Stimulated activated CD4-positive, alpha-beta T cell treated with anti-CD3 and anti-CD28 coated beads, Interleukin-2, amount 100 ng/mL, for 4 hours (primary cell): ENCODE measurements around the gene KIF17.

Experiments used
- DNase-seq: peaks from one replicate; pipeline ENCODE4 v3.0.0-alpha.2; 2020; ENCODE audit warnings: low read depth

Gene KIF17

DNA sequence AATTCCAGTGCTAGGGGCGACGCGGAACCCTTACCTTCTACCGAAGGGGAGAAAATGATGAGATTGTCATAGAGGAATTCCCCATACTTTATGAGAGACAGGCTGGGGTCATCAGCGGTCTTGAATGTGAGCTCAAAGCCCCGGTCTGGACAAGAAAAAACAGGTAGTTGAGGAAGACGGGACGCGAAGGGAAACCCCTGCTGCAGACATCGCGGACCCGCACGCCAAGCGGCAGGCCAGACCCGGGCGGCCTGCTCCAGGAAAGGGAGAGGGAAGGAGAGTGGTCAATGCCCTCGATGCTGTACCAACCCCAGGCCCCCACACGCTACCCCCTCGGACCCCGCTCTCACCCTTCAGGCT, 57.0 kb downstream of the KIF17 start:
- DNase-seq: no peak

- no peak for DNase-seq
Measured at GRCh38 chr1:20660363-20660762, 57.4 kb downstream of the KIF17 start.

DNA sequence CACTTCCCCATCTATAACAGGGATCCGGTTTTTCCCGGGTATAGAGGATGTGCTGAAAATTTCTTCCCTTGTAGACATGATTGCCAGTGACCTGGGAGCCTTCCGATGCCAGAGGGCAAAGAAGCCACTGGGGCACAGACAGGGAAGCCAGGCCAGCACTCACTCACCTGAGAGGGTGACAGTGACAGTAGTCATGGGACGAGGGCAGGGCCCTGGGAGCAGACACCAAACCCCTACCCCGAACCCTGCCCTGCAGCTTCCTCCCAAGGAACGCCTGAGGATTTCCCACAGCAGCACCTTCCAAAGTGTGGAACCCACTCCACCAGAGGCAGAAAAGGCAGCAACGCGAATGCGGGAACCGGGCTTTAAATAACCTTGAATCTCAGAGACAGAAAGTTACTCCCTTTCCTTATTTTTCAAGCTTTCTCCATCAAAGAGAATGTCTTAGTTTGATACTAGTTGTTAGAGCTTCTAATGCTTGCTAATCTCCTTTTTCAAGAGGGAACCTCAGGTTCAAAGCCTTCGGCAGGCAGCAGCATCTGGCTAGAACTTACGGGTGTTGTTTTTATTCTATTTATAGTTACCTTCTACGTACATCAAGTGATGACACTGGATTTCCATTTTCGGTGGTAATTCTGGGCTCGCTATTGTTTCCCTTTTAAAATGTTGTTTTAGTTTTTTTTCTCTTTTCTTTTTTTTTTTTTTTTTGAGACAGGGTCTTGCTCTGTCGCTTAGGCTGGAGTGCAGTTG, 59.5 kb downstream of the KIF17 start:
- DNase-seq: no peak

GRCh38 chr1:20657024-20657423, 60.8 kb downstream of the KIF17 start:
- no peak for DNase-seq

- DNase-seq: no peak
Measured at GRCh38 chr1:20654104-20654690, 63.6 kb downstream of the KIF17 start.

- DNase-seq: no peak
Measured at GRCh38 chr1:20652300-20652699, 65.5 kb downstream of the KIF17 start.

DNA sequence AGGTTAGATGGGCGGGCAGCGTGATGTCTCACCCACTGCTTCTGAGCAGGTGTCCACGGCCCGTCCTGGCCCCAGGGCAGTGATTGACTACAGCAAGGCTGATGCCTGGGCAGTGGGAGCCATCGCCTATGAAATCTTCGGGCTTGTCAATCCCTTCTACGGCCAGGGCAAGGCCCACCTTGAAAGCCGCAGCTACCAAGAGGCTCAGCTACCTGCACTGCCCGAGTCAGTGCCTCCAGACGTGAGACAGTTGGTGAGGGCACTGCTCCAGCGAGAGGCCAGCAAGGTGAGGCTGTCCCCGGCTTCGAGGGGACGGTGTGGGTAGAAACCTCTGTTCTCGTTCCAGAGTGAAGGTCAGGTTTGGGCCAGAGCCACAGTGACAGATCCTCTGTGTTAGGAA, 68.9 kb downstream of the KIF17 start:
- no peak for DNase-seq

GRCh38 chr1:20648438-20648837, 69.4 kb downstream of the KIF17 start:
- no peak for DNase-seq

GRCh38 chr1:20645414-20645813, 72.4 kb downstream of the KIF17 start:
- DNase-seq: no peak

- DNase-seq: no peak
Measured at GRCh38 chr1:20644416-20644815, 73.4 kb downstream of the KIF17 start.

DNA sequence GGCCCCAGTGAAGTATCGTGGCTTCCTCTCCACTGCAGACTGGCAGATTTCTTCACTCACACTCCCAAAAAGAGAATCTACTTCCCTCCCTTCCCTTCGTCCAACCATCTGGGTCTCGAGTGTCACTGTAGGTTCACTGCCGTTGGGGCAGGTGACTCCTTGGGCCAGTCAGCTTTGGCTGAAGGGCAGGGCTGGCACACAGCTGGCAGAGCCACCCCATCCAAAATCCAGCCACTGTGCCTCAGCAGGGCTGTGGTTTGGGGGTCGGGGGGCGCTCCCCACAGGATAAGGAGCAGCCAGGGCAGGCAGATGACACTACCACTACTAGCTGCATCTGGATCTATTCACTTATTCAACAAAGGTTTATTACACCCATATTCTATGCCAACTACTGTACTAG, 74.7 kb downstream of the KIF17 start:
- no peak for DNase-seq

DNA sequence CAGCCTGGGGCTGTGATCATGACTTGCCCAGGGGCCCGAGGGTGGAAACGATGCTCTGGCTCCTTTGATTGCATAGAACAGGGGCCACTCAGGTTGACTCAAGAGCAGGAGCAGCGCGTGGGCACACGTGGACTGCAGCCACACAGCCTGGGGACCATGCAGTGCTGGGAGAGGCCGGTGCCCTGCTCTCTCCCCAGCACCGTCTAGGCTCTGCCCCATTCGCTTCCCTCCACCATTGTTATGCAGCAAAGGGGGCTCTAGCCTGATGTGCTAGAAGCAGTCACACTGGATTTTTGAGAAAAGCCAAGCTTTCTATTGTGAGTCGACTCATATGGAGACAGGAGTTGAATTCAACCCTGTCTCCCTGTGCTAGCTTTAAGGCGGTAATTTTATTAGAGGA, 75.8 kb downstream of the KIF17 start:
- DNase-seq: no peak

DNA sequence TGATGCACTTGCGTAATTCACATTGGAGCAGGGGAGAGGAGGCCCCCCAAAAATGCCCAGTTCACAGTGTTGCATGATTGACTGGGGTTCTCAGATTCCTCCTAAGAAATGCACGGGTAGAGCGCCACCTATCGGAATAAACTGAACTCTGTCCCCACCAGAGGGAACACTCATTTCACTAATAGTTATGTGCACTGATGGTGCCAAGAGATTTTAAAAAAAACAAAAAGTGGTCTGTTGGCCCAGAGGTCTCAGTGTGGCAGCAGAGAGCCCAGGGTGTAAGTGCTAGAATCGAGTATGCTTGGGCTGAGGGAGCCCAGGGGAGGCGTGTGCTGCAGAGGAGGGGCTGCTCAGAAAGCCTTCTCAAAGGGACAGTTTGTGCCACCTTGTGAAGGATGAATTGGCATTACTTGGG, 77.6 kb downstream of the KIF17 start:
- peak; percentile 30 for DNase-seq

GRCh38 chr1:20636785-20637347, 80.9 kb downstream of the KIF17 start:
- no peak for DNase-seq

GRCh38 chr1:20634594-20635084, 83.2 kb downstream of the KIF17 start:
- no peak for DNase-seq

GRCh38 chr1:20634065-20634593, 83.7 kb downstream of the KIF17 start:
- no peak for DNase-seq

GRCh38 chr1:20633190-20634064, 84.4 kb downstream of the KIF17 start, which contains the start of gene PINK1:
TSS of gene PINK1 (plus strand) at chr1:20633458. CDS start at chr1:20633549, 91 bp downstream.
- peak; percentile 73 for DNase-seq

DNA sequence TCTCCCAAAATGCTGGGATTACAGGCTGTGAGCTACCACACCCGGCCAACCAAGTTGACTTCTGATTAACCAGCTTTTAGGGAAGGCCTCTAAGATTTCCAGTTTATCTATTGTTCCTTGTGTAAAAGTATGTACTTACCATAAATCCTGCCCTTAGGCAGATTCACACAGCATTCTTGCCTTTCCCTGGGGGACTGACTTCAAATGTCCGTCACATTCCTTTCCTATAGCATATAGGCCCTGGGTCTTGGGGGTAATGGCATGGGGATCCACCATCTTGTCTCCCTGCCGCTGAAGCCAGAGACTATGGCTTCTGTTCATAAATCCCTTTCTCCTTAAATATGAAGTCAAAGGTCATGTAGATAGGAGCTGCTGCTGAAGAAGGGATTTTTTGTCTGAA, 85.4 kb downstream of the KIF17 start:
- no peak for DNase-seq

- DNase-seq: no peak
Measured at GRCh38 chr1:20630729-20631128, 87.1 kb downstream of the KIF17 start.

GRCh38 chr1:20626524-20626923, 91.3 kb downstream of the KIF17 start:
- no peak for DNase-seq

- DNase-seq: no peak
Measured at GRCh38 chr1:20626098-20626427, 91.7 kb downstream of the KIF17 start.
